HepG2 (cell line): ENCODE measurements around the gene NSMCE1. TPM values are rescaled to one million over a fixed set of nuclear protein-coding genes. Genes with fewer than 3 reads are reported as not detected.

ENCODE experiments used
- CHD2 ChIP-seq: IDR thresholded peaks from 2 replicates; pipeline ENCODE4 v1.6.1; 2011; ENCODE audit warnings: low read depth, low read length, improper control_type of control experiment
- FOSL2 ChIP-seq: sonication (generic); formaldehyde crosslinking; IDR thresholded peaks from 2 replicates; pipeline ENCODE4 v1.4.0; 2020; ENCODE audit warnings: missing genetic modification reagents
- HMGA1 ChIP-seq: sonication (generic); formaldehyde crosslinking; conservative IDR thresholded peaks from 2 replicates; pipeline ENCODE4 v1.4.0; 2020; ENCODE audit warnings: missing genetic modification reagents
- KDM5A ChIP-seq: fragments of 200-600 bp; sonication (generic); IDR thresholded peaks from 2 replicates; pipeline ENCODE4 v1.7.0; 2018; ENCODE audit warnings: antibody characterized with exemption, mild to moderate bottlenecking, low read length, borderline replicate concordance
- LRRFIP1 ChIP-seq: sonication (generic); formaldehyde crosslinking; conservative IDR thresholded peaks from 2 replicates; pipeline ENCODE4 v1.4.0; 2020; ENCODE audit warnings: missing genetic modification reagents
- MBD4 ChIP-seq: IDR thresholded peaks from 2 replicates; pipeline ENCODE4 v1.6.1; 2012; ENCODE audit warnings: low read length, inconsistent platforms, borderline replicate concordance
- PHB2 ChIP-seq: fragments of 450-650 bp; IDR thresholded peaks from 2 replicates; pipeline ENCODE4 v1.6.1; 2018; ENCODE audit not compliant: partially characterized antibody
- PRPF4 ChIP-seq: fragments of 200-400 bp; formaldehyde crosslinking; IDR thresholded peaks from 2 replicates; pipeline ENCODE4 v1.6.1; 2016; ENCODE audit warnings: low read length, low read depth; ENCODE audit not compliant: poor library complexity, severe bottlenecking
- ZBTB40 ChIP-seq, 2 experiments: fragments of 450-650 bp in 1 of 2; sonication (generic) in 1 of 2; formaldehyde crosslinking in 1 of 2; IDR thresholded peaks; 2 replicates each; pipeline versions ENCODE4 v1.6.1 to v1.8.0; 2016 to 2022; ENCODE audit warnings: antibody characterized with exemption in 1 of 2, mild to moderate bottlenecking in 1 of 2, missing genetic modification reagents in 1 of 2
- ZNF549 ChIP-seq: sonication (generic); formaldehyde crosslinking; IDR thresholded peaks from 2 replicates; pipeline ENCODE4 v1.5.0; 2020; ENCODE audit warnings: missing genetic modification reagents
- ZNF615 ChIP-seq: sonication (generic); formaldehyde crosslinking; IDR thresholded peaks from 2 replicates; pipeline ENCODE4 v1.5.0; 2020; ENCODE audit warnings: mild to moderate bottlenecking, missing genetic modification reagents, borderline replicate concordance
- ZNF713 ChIP-seq: sonication (generic); formaldehyde crosslinking; IDR thresholded peaks from 2 replicates; pipeline ENCODE4 v1.4.0; 2020; ENCODE audit warnings: mild to moderate bottlenecking, missing genetic modification reagents
- ZNF747 ChIP-seq: sonication (generic); formaldehyde crosslinking; IDR thresholded peaks from 2 replicates; pipeline ENCODE4 v1.8.1; 2023; ENCODE audit warnings: missing genetic modification reagents, mild to moderate bottlenecking, borderline replicate concordance
- ZNF749 ChIP-seq: sonication (generic); formaldehyde crosslinking; IDR thresholded peaks from 2 replicates; pipeline ENCODE4 v1.8.0; 2022; ENCODE audit warnings: mild to moderate bottlenecking, missing genetic modification reagents, moderate library complexity, borderline replicate concordance
- polyA plus RNA-seq, 8 experiments: library from polyadenylated mRNA; depleted of rRNA in 3 of 8; stranded (reverse) in 7 of 8; unstranded in 1 of 8; fragments of >200 nt; fragmentation: Illumina TruSeq in 4 of 8; extraction: Trizol in 4 of 8; gene quantifications; 2 replicates each; pipeline versions ENCODE4 v1.2.1 to v1.2.3, GENCODE V29; 2011 to 2016; ENCODE audit warnings: low read depth in 4 of 8, missing spikeins in 1 of 8, mixed read lengths in 1 of 8; ENCODE audit not compliant: insufficient read depth in 1 of 8
- total RNA-seq, 5 experiments: library from RNA; depleted of rRNA; stranded (reverse); fragments of >200 nt; fragmentation: Illumina TruSeq; extraction: Trizol; gene quantifications; 2 replicates each; pipeline ENCODE4 v1.2.3, GENCODE V29; 2016; ENCODE audit warnings: low read depth in 1 of 5
- TF ChIP-seq, protein P1 (sequence below): sonication (generic); formaldehyde crosslinking; IDR thresholded peaks from 2 replicates; pipeline ENCODE4 v1.4.0; 2020; ENCODE audit warnings: missing genetic modification reagents; ENCODE audit errors: not compliant biosample characterization
- TF ChIP-seq, protein P2 (sequence below): sonication (generic); formaldehyde crosslinking; IDR thresholded peaks from 2 replicates; pipeline ENCODE4 v1.5.1; 2020; ENCODE audit warnings: missing genetic modification reagents, mild to moderate bottlenecking, borderline replicate concordance
- TF ChIP-seq, protein P3 (sequence below): sonication (generic); formaldehyde crosslinking; IDR thresholded peaks from 2 replicates; pipeline ENCODE4 v1.4.0; 2020; ENCODE audit warnings: missing genetic modification reagents

Gene NSMCE1
- total and polyA plus RNA-seq, 2 of the 13 experiments (the other 11 are each of a cell fraction or from before 2014, with no cell fraction given), result 42.7 to 52.9 TPM

DNA sequence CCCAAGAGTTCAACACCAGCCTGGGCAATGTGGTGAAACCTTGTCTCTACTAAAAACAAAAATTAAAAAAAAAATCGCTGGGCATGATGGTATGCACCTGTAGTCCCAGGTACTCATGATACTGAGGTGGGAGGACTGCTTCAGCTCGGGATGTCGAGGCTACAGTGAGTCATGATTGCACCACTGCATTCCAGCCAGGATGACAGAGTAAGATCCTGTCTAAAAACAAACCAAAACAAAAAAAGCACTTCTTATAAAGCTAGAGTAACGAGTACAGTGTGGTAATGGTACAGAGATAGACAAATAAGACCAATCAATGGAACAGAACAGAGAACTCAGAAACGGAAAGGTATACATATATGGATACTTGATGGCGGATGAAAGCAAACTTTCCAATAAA lies 4.4 kb downstream of the NSMCE1 start (continued):
- TF ChIP-seq ZBTB40 (IDR thresholded peaks at IDR 0.05), result no peak
- no peak for TF ChIP-seq ZBTB40 (CRISPR knock-in tag; IDR thresholded peaks at IDR 0.05)
- no peak for TF ChIP-seq ZNF749 (CRISPR knock-in tag)
- no peak for TF ChIP-seq ZNF713 (CRISPR knock-in tag)
- TF ChIP-seq ZNF549 (CRISPR knock-in tag), result no peak
- TF ChIP-seq LRRFIP1 (CRISPR knock-in tag), result no peak
- TF ChIP-seq, protein P1, sequence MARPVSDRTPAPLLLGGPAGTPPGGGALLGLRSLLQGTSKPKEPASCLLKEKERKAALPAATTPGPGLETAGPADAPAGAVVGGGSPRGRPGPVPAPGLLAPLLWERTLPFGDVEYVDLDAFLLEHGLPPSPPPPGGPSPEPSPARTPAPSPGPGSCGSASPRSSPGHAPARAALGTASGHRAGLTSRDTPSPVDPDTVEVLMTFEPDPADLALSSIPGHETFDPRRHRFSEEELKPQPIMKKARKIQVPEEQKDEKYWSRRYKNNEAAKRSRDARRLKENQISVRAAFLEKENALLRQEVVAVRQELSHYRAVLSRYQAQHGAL, result no peak
- no peak for TF ChIP-seq PHB2
- no peak for TF ChIP-seq MBD4
- TF ChIP-seq ZNF747 (CRISPR knock-in tag), result no peak
- TF ChIP-seq CHD2, result no peak
- peak; percentile 99 for TF ChIP-seq FOSL2 (CRISPR knock-in tag)
- no peak for TF ChIP-seq PRPF4
- TF ChIP-seq KDM5A, result no peak
- TF ChIP-seq, protein P2, sequence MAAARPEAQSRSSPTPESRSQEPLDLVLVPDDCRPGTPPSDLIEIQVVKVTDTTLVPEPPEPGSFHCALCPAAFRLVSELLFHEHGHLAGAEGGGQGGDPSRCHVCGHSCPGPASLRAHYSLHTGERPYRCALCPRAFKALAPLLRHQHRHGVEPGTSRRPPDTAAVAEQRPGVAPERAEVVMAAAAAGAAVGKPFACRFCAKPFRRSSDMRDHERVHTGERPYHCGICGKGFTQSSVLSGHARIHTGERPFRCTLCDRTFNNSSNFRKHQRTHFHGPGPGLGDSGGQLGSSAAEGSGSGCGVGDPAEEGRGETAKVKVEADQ (CRISPR knock-in tag), result no peak
- TF ChIP-seq, protein P3, sequence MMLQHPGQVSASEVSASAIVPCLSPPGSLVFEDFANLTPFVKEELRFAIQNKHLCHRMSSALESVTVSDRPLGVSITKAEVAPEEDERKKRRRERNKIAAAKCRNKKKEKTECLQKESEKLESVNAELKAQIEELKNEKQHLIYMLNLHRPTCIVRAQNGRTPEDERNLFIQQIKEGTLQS (CRISPR knock-in tag), result peak; percentile 97
- TF ChIP-seq ZNF615 (CRISPR knock-in tag), result no peak
- no peak for TF ChIP-seq HMGA1 (CRISPR knock-in tag)
